ENCODE measurements around the gene WWOX. TPM values are rescaled to one million over a fixed set of nuclear protein-coding genes. Genes with fewer than 3 reads are reported as not detected.

The WWOX gene
- polyA plus RNA-seq, 3 donors, result 36.2 to 37.9 (median 36.7) TPM

GRCh38 chr16:78283548-78284251 is 184.2 kb downstream of the WWOX start:
- DNase-seq (ENCODE audit: extremely low read depth in 1 of 11, low read depth in 9 of 11, low spot score in 4 of 11), result no peak

GRCh38 chr16:78284326-78284725 is 184.9 kb downstream of the WWOX start:
- no peak for DNase-seq (ENCODE audit: extremely low read depth in 1 of 11, low read depth in 9 of 11, low spot score in 4 of 11)

- DNase-seq (ENCODE audit: extremely low read depth in 1 of 11, low read depth in 9 of 11, low spot score in 4 of 11), result no peak
These were observed 185.5 kb downstream of the WWOX start for GRCh38 chr16:78284957-78285434.

- no peak for DNase-seq (ENCODE audit: extremely low read depth in 1 of 11, low read depth in 9 of 11, low spot score in 4 of 11)
These were observed 186.0 kb downstream of the WWOX start for GRCh38 chr16:78285437-78285922.

GRCh38 chr16:78286065-78286464 is 186.6 kb downstream of the WWOX start:
- no peak for DNase-seq (ENCODE audit: extremely low read depth in 1 of 11, low read depth in 9 of 11, low spot score in 4 of 11)

- no peak for DNase-seq (ENCODE audit: extremely low read depth in 1 of 11, low read depth in 9 of 11, low spot score in 4 of 11)
These were observed 189.4 kb downstream of the WWOX start for GRCh38 chr16:78288888-78289287.

GRCh38 chr16:78289373-78289772 is 189.9 kb downstream of the WWOX start:
- DNase-seq (ENCODE audit: extremely low read depth in 1 of 11, low read depth in 9 of 11, low spot score in 4 of 11), result no peak

GRCh38 chr16:78289844-78290277 is 190.4 kb downstream of the WWOX start:
- DNase-seq (ENCODE audit: extremely low read depth in 1 of 11, low read depth in 9 of 11, low spot score in 4 of 11), result no peak

- DNase-seq (ENCODE audit: extremely low read depth in 1 of 11, low read depth in 9 of 11, low spot score in 4 of 11), result no peak
These were observed 190.9 kb downstream of the WWOX start for GRCh38 chr16:78290395-78290794.

- DNase-seq (ENCODE audit: extremely low read depth in 1 of 11, low read depth in 9 of 11, low spot score in 4 of 11), result no peak
These were observed 191.6 kb downstream of the WWOX start for GRCh38 chr16:78290872-78291591.

GRCh38 chr16:78291604-78292003 is 192.2 kb downstream of the WWOX start:
- no peak for DNase-seq (ENCODE audit: extremely low read depth in 1 of 11, low read depth in 9 of 11, low spot score in 4 of 11)

GRCh38 chr16:78292086-78292843 is 192.8 kb downstream of the WWOX start:
- no peak for DNase-seq (ENCODE audit: extremely low read depth in 1 of 11, low read depth in 9 of 11, low spot score in 4 of 11)

- DNase-seq (ENCODE audit: extremely low read depth in 1 of 11, low read depth in 9 of 11, low spot score in 4 of 11), result no peak
These were observed 193.5 kb downstream of the WWOX start for GRCh38 chr16:78292844-78293380.

- no peak for DNase-seq (ENCODE audit: extremely low read depth in 1 of 11, low read depth in 9 of 11, low spot score in 4 of 11)
These were observed 195.2 kb downstream of the WWOX start for GRCh38 chr16:78294538-78295225.

GRCh38 chr16:78297066-78297666 is 197.7 kb downstream of the WWOX start:
- DNase-seq (ENCODE audit: extremely low read depth in 1 of 11, low read depth in 9 of 11, low spot score in 4 of 11), result no peak

GRCh38 chr16:78298986-78299385 is 199.5 kb downstream of the WWOX start:
- no peak for DNase-seq (ENCODE audit: extremely low read depth in 1 of 11, low read depth in 9 of 11, low spot score in 4 of 11)

- no peak for DNase-seq (ENCODE audit: extremely low read depth in 1 of 11, low read depth in 9 of 11, low spot score in 4 of 11)
These were observed 201.0 kb downstream of the WWOX start for GRCh38 chr16:78300469-78300868.

GRCh38 chr16:78303946-78304345 is 204.5 kb downstream of the WWOX start:
- no peak for DNase-seq (ENCODE audit: extremely low read depth in 1 of 11, low read depth in 9 of 11, low spot score in 4 of 11)
